ENCODE results near the gene RASA2. TPM values are rescaled to one million over a fixed set of nuclear protein-coding genes. Genes with fewer than 3 reads are reported as not detected.

The RASA2 gene
- total and polyA plus RNA-seq, 2 experiments from 2014 or later: 16.6 to 28.6 TPM

DNA sequence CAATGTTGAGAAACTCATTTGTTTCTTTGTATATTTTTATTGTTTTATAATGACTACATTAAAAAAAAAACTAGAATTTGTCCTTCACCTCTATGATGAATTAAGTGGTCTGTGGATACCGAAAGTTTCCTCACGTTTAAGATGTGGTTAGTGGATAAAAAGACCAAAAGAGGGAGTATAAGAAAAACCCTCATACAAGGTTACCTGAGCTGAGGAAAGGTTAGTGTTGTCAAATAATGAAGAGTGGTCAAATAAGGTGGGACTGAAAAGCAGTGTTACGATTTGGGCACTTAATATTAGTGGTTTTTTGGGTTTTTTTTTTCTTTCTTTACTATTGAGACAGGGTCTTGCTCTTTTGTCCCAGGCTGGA, 21.2 kb downstream of the RASA2 start:
- H3K36me3 ChIP-seq (ENCODE audit: insufficient read depth): no peaks in the 10 kb centered on the region
- no peak overlapping the region for H2AFZ ChIP-seq
- no peaks in the 10 kb centered on the region for H3K9me3 Mint-ChIP-seq
- H3K4me3 Mint-ChIP-seq: no peak overlapping the region
- no peak overlapping the region for H3K4me3 ChIP-seq
- H3F3A ChIP-seq (replicated peaks; ENCODE audit: low read depth): no peaks in the 10 kb centered on the region
- peaks cover 7% of the 10 kb centered on the region; the same call in 1 of the 2 replicates for H3K4me1 ChIP-seq (ENCODE audit: insufficient read depth)
- H3K27me3 Mint-ChIP-seq (ENCODE audit: insufficient read depth, low read depth, poor library complexity): no peaks in the 10 kb centered on the region
- no peak overlapping the region for H3K27ac ChIP-seq (ENCODE audit: low read depth)
- no peaks in the 10 kb centered on the region for H3K9me2 ChIP-seq (ENCODE audit: insufficient read depth)
- peaks cover 66% of the 10 kb centered on the region for H3K79me2 ChIP-seq (replicated peaks; ENCODE audit: insufficient read depth)
- ATAC-seq (no peak), DNase-seq (ENCODE audit: low spot score) (no peak)
- no peak overlapping the region for H3K27ac Mint-ChIP-seq
- no peak overlapping the region for H3K4me2 ChIP-seq
- TF ChIP-seq, protein P1, sequence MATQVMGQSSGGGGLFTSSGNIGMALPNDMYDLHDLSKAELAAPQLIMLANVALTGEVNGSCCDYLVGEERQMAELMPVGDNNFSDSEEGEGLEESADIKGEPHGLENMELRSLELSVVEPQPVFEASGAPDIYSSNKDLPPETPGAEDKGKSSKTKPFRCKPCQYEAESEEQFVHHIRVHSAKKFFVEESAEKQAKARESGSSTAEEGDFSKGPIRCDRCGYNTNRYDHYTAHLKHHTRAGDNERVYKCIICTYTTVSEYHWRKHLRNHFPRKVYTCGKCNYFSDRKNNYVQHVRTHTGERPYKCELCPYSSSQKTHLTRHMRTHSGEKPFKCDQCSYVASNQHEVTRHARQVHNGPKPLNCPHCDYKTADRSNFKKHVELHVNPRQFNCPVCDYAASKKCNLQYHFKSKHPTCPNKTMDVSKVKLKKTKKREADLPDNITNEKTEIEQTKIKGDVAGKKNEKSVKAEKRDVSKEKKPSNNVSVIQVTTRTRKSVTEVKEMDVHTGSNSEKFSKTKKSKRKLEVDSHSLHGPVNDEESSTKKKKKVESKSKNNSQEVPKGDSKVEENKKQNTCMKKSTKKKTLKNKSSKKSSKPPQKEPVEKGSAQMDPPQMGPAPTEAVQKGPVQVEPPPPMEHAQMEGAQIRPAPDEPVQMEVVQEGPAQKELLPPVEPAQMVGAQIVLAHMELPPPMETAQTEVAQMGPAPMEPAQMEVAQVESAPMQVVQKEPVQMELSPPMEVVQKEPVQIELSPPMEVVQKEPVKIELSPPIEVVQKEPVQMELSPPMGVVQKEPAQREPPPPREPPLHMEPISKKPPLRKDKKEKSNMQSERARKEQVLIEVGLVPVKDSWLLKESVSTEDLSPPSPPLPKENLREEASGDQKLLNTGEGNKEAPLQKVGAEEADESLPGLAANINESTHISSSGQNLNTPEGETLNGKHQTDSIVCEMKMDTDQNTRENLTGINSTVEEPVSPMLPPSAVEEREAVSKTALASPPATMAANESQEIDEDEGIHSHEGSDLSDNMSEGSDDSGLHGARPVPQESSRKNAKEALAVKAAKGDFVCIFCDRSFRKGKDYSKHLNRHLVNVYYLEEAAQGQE (IDR thresholded peaks at IDR 0.05; ENCODE audit: unreplicated experiment): no peak
- TF ChIP-seq ZNF331 (CRISPR knock-in tag; IDR thresholded peaks at IDR 0.05; ENCODE audit: low read depth) (no peak), CREB1 (CRISPR knock-in tag; IDR thresholded peaks at IDR 0.05; ENCODE audit: low read depth) (no peak), EZH2phosphoT487 (IDR thresholded peaks at IDR 0.05; ENCODE audit: unreplicated experiment) (no peak), NANOG (IDR thresholded peaks at IDR 0.05; ENCODE audit: borderline replicate concordance) (no peak), ZNF114 (CRISPR knock-in tag; IDR thresholded peaks at IDR 0.05) (no peak), POLR2AphosphoS5 (IDR thresholded peaks at IDR 0.05; ENCODE audit: low read depth) (no peak), JUNB (IDR thresholded peaks at IDR 0.05; ENCODE audit: unreplicated experiment) (no peak)
- TF ChIP-seq, protein P2, sequence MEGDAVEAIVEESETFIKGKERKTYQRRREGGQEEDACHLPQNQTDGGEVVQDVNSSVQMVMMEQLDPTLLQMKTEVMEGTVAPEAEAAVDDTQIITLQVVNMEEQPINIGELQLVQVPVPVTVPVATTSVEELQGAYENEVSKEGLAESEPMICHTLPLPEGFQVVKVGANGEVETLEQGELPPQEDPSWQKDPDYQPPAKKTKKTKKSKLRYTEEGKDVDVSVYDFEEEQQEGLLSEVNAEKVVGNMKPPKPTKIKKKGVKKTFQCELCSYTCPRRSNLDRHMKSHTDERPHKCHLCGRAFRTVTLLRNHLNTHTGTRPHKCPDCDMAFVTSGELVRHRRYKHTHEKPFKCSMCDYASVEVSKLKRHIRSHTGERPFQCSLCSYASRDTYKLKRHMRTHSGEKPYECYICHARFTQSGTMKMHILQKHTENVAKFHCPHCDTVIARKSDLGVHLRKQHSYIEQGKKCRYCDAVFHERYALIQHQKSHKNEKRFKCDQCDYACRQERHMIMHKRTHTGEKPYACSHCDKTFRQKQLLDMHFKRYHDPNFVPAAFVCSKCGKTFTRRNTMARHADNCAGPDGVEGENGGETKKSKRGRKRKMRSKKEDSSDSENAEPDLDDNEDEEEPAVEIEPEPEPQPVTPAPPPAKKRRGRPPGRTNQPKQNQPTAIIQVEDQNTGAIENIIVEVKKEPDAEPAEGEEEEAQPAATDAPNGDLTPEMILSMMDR (conservative IDR thresholded peaks at IDR 0.05; ENCODE audit: low read depth in 2 of 2): no peak
- TF ChIP-seq, protein P3, sequence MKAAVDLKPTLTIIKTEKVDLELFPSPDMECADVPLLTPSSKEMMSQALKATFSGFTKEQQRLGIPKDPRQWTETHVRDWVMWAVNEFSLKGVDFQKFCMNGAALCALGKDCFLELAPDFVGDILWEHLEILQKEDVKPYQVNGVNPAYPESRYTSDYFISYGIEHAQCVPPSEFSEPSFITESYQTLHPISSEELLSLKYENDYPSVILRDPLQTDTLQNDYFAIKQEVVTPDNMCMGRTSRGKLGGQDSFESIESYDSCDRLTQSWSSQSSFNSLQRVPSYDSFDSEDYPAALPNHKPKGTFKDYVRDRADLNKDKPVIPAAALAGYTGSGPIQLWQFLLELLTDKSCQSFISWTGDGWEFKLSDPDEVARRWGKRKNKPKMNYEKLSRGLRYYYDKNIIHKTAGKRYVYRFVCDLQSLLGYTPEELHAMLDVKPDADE (IDR thresholded peaks at IDR 0.05): no peak
- TF ChIP-seq, protein P4, sequence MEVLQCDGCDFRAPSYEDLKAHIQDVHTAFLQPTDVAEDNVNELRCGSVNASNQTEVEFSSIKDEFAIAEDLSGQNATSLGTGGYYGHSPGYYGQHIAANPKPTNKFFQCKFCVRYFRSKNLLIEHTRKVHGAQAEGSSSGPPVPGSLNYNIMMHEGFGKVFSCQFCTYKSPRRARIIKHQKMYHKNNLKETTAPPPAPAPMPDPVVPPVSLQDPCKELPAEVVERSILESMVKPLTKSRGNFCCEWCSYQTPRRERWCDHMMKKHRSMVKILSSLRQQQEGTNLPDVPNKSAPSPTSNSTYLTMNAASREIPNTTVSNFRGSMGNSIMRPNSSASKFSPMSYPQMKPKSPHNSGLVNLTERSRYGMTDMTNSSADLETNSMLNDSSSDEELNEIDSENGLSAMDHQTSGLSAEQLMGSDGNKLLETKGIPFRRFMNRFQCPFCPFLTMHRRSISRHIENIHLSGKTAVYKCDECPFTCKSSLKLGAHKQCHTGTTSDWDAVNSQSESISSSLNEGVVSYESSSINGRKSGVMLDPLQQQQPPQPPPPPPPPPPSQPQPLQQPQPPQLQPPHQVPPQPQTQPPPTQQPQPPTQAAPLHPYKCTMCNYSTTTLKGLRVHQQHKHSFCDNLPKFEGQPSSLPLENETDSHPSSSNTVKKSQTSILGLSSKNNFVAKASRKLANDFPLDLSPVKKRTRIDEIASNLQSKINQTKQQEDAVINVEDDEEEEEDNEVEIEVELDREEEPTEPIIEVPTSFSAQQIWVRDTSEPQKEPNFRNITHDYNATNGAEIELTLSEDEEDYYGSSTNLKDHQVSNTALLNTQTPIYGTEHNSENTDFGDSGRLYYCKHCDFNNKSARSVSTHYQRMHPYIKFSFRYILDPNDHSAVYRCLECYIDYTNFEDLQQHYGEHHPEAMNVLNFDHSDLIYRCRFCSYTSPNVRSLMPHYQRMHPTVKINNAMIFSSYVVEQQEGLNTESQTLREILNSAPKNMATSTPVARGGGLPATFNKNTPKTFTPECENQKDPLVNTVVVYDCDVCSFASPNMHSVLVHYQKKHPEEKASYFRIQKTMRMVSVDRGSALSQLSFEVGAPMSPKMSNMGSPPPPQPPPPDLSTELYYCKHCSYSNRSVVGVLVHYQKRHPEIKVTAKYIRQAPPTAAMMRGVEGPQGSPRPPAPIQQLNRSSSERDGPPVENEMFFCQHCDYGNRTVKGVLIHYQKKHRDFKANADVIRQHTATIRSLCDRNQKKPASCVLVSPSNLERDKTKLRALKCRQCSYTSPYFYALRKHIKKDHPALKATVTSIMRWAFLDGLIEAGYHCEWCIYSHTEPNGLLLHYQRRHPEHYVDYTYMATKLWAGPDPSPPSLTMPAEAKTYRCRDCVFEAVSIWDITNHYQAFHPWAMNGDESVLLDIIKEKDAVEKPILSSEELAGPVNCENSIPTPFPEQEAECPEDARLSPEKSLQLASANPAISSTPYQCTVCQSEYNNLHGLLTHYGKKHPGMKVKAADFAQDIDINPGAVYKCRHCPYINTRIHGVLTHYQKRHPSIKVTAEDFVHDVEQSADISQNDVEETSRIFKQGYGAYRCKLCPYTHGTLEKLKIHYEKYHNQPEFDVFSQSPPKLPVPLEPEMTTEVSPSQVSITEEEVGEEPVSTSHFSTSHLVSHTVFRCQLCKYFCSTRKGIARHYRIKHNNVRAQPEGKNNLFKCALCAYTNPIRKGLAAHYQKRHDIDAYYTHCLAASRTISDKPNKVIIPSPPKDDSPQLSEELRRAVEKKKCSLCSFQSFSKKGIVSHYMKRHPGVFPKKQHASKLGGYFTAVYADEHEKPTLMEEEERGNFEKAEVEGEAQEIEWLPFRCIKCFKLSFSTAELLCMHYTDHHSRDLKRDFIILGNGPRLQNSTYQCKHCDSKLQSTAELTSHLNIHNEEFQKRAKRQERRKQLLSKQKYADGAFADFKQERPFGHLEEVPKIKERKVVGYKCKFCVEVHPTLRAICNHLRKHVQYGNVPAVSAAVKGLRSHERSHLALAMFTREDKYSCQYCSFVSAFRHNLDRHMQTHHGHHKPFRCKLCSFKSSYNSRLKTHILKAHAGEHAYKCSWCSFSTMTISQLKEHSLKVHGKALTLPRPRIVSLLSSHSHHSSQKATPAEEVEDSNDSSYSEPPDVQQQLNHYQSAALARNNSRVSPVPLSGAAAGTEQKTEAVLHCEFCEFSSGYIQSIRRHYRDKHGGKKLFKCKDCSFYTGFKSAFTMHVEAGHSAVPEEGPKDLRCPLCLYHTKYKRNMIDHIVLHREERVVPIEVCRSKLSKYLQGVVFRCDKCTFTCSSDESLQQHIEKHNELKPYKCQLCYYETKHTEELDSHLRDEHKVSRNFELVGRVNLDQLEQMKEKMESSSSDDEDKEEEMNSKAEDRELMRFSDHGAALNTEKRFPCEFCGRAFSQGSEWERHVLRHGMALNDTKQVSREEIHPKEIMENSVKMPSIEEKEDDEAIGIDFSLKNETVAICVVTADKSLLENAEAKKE (CRISPR knock-in tag; IDR thresholded peaks at IDR 0.05): no peak
- no peaks in the 10 kb centered on the region for H3K27me3 ChIP-seq (ENCODE audit: insufficient read depth)
- peaks cover 3% of the 10 kb centered on the region; the same call in 1 of the 3 replicates for H3K36me3 Mint-ChIP-seq (ENCODE audit: low read depth)
- peaks cover 9% of the 10 kb centered on the region; the same call in 1 of the 2 replicates for H4K20me1 ChIP-seq (replicated peaks; ENCODE audit: insufficient read depth)
- peaks cover 8% of the 10 kb centered on the region; the same call in 2 of the 3 replicates for H3K4me1 Mint-ChIP-seq

Measured in GM23338 (cell line).